Tibial nerve (tissue), 4 donors: Measurements from ENCODE around the gene IL1RL2.

ENCODE experiments used
- EP300 ChIP-seq, 2 donors: sonication (generic); formaldehyde crosslinking; IDR thresholded peaks; one replicate each; pipeline ENCODE4 v1.6.1; 2017; ENCODE audit warnings: antibody characterized with exemption in 2 of 2, mild to moderate bottlenecking in 1 of 2
- POLR2A ChIP-seq, 2 donors: fragments of 450-650 bp; IDR thresholded peaks; one replicate each; pipeline ENCODE4 v1.6.1; 2017; ENCODE audit warnings: antibody characterized with exemption in 2 of 2, mild to moderate bottlenecking in 2 of 2, moderate library complexity in 2 of 2
- TF ChIP-seq, protein P1 (sequence below), 5 experiments: fragments of 200-600 bp in 3 of 5; fragments of 450-650 bp in 2 of 5; sonication (generic) in 3 of 5; IDR thresholded peaks; one replicate each; pipeline ENCODE4 v1.5.1; 2016 to 2019; ENCODE audit warnings: antibody characterized with exemption in 5 of 5, mild to moderate bottlenecking in 3 of 5, moderate library complexity in 2 of 5

DNA sequence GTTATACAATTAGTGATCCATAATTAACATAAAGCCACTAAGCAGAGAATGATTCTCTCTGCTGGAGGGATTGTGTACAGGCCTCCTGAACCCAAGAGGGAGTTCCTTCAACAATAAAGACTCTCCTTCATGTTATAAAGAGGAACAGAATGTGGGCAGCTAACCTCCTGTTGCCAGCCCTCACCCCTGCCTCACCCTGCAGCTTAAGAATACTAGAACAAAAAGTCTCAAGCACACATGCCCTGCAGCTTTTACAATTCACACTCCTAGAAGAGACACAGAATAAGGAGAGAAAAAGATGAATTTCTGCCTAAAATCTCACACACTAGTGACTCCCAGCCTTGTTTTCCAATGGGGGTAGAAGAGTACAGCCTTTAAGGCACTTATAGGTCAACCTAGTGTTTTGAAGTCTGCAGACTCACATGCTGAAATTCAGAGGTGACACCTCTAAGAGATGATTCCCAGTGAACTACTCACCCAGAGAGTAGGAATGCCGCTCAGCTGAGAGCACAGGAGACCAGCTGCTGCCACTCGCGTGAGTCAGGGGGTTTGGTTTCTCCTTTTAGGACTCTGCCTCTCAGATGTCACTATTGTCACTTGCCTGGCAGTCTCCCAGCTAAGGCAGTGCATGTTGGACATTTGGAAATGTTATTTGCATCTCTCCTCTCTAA, 92.0 kb downstream of the IL1RL2 start:
- TF ChIP-seq, protein P1, sequence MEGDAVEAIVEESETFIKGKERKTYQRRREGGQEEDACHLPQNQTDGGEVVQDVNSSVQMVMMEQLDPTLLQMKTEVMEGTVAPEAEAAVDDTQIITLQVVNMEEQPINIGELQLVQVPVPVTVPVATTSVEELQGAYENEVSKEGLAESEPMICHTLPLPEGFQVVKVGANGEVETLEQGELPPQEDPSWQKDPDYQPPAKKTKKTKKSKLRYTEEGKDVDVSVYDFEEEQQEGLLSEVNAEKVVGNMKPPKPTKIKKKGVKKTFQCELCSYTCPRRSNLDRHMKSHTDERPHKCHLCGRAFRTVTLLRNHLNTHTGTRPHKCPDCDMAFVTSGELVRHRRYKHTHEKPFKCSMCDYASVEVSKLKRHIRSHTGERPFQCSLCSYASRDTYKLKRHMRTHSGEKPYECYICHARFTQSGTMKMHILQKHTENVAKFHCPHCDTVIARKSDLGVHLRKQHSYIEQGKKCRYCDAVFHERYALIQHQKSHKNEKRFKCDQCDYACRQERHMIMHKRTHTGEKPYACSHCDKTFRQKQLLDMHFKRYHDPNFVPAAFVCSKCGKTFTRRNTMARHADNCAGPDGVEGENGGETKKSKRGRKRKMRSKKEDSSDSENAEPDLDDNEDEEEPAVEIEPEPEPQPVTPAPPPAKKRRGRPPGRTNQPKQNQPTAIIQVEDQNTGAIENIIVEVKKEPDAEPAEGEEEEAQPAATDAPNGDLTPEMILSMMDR (IDR thresholded peaks at IDR 0.05) = no peak
- no peak for TF ChIP-seq POLR2A (IDR thresholded peaks at IDR 0.05)
- no peak for TF ChIP-seq EP300 (IDR thresholded peaks at IDR 0.05)
